B cell (primary cell): ENCODE data around the gene CCND1. TPM values are rescaled to one million over a fixed set of nuclear protein-coding genes. Genes with fewer than 3 reads are reported as not detected.

Experiments
- ATAC-seq: fragments of 200-7000 bp; cut with Tn5 transposase; one replicate; pipeline ENCODE4 v1.10.0; 2021; ENCODE audit warnings: low read depth, mild to moderate bottlenecking, moderate number of reproducible peaks, moderate library complexity
- CTCF ChIA-PET: fragments of 350-600 bp; sonication (Branson Sonifier 250); formaldehyde crosslinking; loops from one replicate; lab custom pipeline; 2021; ENCODE audit warnings: antibody characterized with exemption, inconsistent platforms; lab: Charles Lee
- POLR2A ChIA-PET: fragments of 350-600 bp; sonication (Branson Sonifier 250); formaldehyde crosslinking; loops from one replicate; lab custom pipeline; 2021; ENCODE audit warnings: antibody characterized with exemption; lab: Charles Lee
- DNase-seq: peaks from one replicate; pipeline ENCODE4 v3.0.0; 2013
- H2AFZ ChIP-seq: 2 replicates; pipeline ENCODE4 v1.6.1; 2012; ENCODE audit warnings: mild to moderate bottlenecking, low read depth, low read length; ENCODE audit not compliant: insufficient read depth, poor library complexity, severe bottlenecking
- H3K27ac ChIP-seq, 2 donors: 1 replicate in 1 of 2; 2 replicates in 1 of 2; pipeline ENCODE4 v1.5.1; 2012 to 2013; ENCODE audit warnings: low read length in 2 of 2, mild to moderate bottlenecking in 2 of 2, moderate library complexity in 1 of 2
- H3K27me3 ChIP-seq, 4 experiments: fragments of 200-600 bp in 1 of 4; sonication (generic) in 1 of 4; replicated peaks in 1 of 4; 1 replicate in 2 of 4; 2 replicates in 2 of 4; pipeline versions ENCODE4 v1.6.1 to v1.7.0; 2013 to 2016; ENCODE audit warnings: low read length in 3 of 4, mild to moderate bottlenecking in 2 of 4, mixed read lengths in 1 of 4, moderate library complexity in 1 of 4; ENCODE audit not compliant: insufficient read depth in 4 of 4, control insufficient read depth in 3 of 4; ENCODE audit errors: control extremely low read depth in 1 of 4
- H3K36me3 ChIP-seq, 2 experiments: replicated peaks in 1 of 2; 1 replicate in 1 of 2; 2 replicates in 1 of 2; pipeline versions ENCODE4 v1.6.1 to v1.7.1; 2013; ENCODE audit warnings: low read length in 1 of 2; ENCODE audit not compliant: insufficient read depth in 2 of 2, control insufficient read depth in 1 of 2; ENCODE audit errors: control extremely low read depth in 1 of 2, extremely low read depth in 1 of 2
- H3K4me1 ChIP-seq, 2 donors: fragments of 200-600 bp in 1 of 2; sonication (generic) in 1 of 2; 1 replicate in 1 of 2; 2 replicates in 1 of 2; pipeline versions ENCODE4 v1.5.1 to v1.6.1; 2013 to 2017; ENCODE audit warnings: low read length in 2 of 2; ENCODE audit not compliant: control insufficient read depth in 2 of 2, insufficient read depth in 2 of 2
- H3K4me2 ChIP-seq: replicated peaks from 2 replicates; pipeline ENCODE3; 2012; ENCODE audit warnings: mild to moderate bottlenecking, low read depth, low read length; ENCODE audit not compliant: poor library complexity, severe bottlenecking
- H3K4me3 ChIP-seq, 5 experiments: fragments of 200-600 bp in 1 of 5; sonication (generic) in 1 of 5; 1 replicate in 3 of 5; 2 replicates in 2 of 5; pipeline versions ENCODE4 v1.5.1 to v1.7.0; 2011 to 2016; ENCODE audit warnings: low read length in 4 of 5, mild to moderate bottlenecking in 4 of 5, low read depth in 2 of 5, control low read depth in 1 of 5, moderate library complexity in 1 of 5; ENCODE audit not compliant: insufficient read depth in 1 of 5; ENCODE audit errors: control extremely low read depth in 1 of 5, extremely low read depth in 1 of 5
- H3K79me2 ChIP-seq: fragments of 200-600 bp; sonication (generic); one replicate; pipeline ENCODE4 v1.6.0; 2016; ENCODE audit warnings: low read length; ENCODE audit not compliant: control insufficient read depth, insufficient read depth
- H3K9ac ChIP-seq: fragments of 200-600 bp; sonication (generic); 2 replicates; pipeline ENCODE4 v1.6.1; 2017; ENCODE audit warnings: mild to moderate bottlenecking, low read length, moderate library complexity
- H3K9me3 ChIP-seq, 3 donors: one replicate each; pipeline versions ENCODE4 v1.6.1 to v1.7.1; 2013; ENCODE audit warnings: low read length in 2 of 3; ENCODE audit not compliant: control insufficient read depth in 2 of 3, insufficient read depth in 1 of 3; ENCODE audit errors: control extremely low read depth in 1 of 3
- H4K20me1 ChIP-seq: 2 replicates; pipeline ENCODE4 v1.6.0; 2012; ENCODE audit warnings: mild to moderate bottlenecking, low read length; ENCODE audit not compliant: insufficient read depth, control insufficient read depth, poor library complexity, severe bottlenecking
- H3K27ac Mint-ChIP-seq: one replicate; pipeline ENCODE4 v1.8.0; 2021; ENCODE audit warnings: mixed read lengths
- H3K27me3 Mint-ChIP-seq: one replicate; pipeline ENCODE4 v1.8.0; 2021; ENCODE audit warnings: mixed read lengths
- H3K4me1 Mint-ChIP-seq: one replicate; pipeline ENCODE4 v1.8.0; 2021; ENCODE audit warnings: mixed read lengths
- H3K4me3 Mint-ChIP-seq: one replicate; pipeline ENCODE4 v1.8.0; 2021; ENCODE audit warnings: mixed read lengths
- H3K9me3 Mint-ChIP-seq: one replicate; pipeline ENCODE4 v1.8.0; 2022; ENCODE audit warnings: mixed read lengths; ENCODE audit not compliant: insufficient read depth
- CTCF ChIP-seq: fragments of 200-600 bp; IDR thresholded peaks from one replicate; pipeline ENCODE4 v1.8.0; 2022; ENCODE audit warnings: antibody characterized with exemption, mild to moderate bottlenecking
- EZH2 ChIP-seq: IDR thresholded peaks from 2 replicates; pipeline ENCODE4 v1.6.1; 2012; ENCODE audit warnings: borderline replicate concordance, low read depth, mild to moderate bottlenecking, moderate library complexity, low read length; ENCODE audit not compliant: insufficient read depth, poor library complexity, severe bottlenecking
- WGBS: methylation state at CpG from one replicate; pipeline ENCODE4 v1.1.5; 2013; ENCODE audit warnings: missing lambda C conversion rate; ENCODE audit not compliant: insufficient coverage; 5-methylcytosine and 5-hydroxymethylcytosine counted together
- intact Hi-C: fragments of 100-400 bp; cut with micrococcal nuclease; formaldehyde crosslinking; loops from one replicate; pipeline ENCODE4 v1.10.0; 2022
- polyA plus RNA-seq: library from polyadenylated mRNA; depleted of rRNA; stranded (reverse); fragments of >200 nt; gene quantifications from 2 replicates; pipeline ENCODE4 v1.2.3, GENCODE V29; 2012
- total RNA-seq, 2 donors: library from RNA; stranded (reverse); fragments of 120-200 nt in 1 of 2; gene quantifications; 1 replicate in 1 of 2; 2 replicates in 1 of 2; pipeline versions ENCODE4 v1.2.3 to v1.2.4, GENCODE V29; 2013 to 2022

CCND1 gene
- total and polyA plus RNA-seq, 2 donors (not counting 1 experiment from before 2014, with no cell fraction given): 4.9 to 8.8 TPM

DNA sequence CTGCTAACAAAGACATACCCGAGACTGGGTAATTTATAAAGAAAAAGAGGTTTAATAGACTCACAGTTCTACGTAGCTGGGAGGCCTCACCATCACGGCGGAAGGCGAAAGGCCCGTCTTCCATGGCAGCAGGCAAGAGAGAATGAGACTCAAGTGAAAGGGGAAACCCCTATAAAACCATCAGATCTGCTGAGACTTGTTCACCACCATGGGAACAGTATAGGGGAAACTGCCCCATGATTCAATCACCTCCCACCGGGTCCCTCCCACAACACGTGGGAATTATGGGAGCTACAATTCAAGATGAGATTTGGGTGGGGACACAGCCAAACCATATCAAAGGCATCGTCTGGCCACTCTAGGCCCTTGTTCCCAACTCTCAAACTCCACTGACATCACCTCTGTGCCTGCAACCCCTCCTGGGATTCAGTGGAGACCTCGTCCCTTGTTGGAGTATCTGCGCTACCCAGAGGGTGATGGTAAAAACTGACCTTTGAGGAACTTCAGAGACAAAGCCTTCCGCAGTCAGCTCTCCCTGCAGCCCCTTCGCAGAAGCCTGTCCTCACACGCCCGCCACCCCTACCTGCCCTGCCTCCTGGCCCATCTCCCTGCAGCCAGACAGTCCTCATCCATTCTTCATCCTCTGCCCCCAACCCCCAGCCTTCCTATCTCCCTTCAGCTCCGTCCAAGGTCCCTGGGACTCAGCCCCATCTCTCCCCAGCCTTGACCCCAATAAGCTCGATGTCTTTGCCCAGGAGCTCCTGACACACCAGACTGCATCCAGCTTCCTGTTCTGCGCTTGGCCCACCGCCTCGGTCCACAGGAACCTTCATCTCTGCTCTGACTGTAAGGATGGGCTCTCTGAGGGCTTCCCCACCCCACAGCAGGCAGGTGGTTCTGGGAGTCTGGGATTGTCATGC lies 15.8 kb downstream of the CCND1 start:
- H3K9me3 Mint-ChIP-seq: no peaks in the 10 kb centered on the region
- no peaks in the 10 kb centered on the region for H3K27me3 Mint-ChIP-seq
- Histone ChIP-seq H3K9me3 (no peaks in the 10 kb centered on the region), H4K20me1 (no peaks in the 10 kb centered on the region), H3K9ac (no peak overlapping the region), H3K4me2 (no peak overlapping the region), H3K4me1 (no peaks in the 10 kb centered on the region), H3K36me3 (no peaks in the 10 kb centered on the region), H3K27ac (no peak overlapping the region), H3K79me2 (no peaks in the 10 kb centered on the region), H3K4me3 (no peak overlapping the region), H3K27me3 (no peaks in the 10 kb centered on the region), H2AFZ (no peak overlapping the region)
- ChIA-PET POLR2A (no interaction called here), CTCF (interaction anchor here (1.3 kb wide), 1 partner anchor 14 kb away, joined by 3 read pairs; no protein-coding TSS in a partner anchor)
- DNase-seq (no peak), ATAC-seq (no peak)
- WGBS: 91% methylated on average over 12 of the region's 20 CpGs
- no peak overlapping the region for H3K27ac Mint-ChIP-seq
- H3K4me1 Mint-ChIP-seq: no peaks in the 10 kb centered on the region
- intact Hi-C loops: no loop called here
- no peak overlapping the region for H3K4me3 Mint-ChIP-seq
- TF ChIP-seq EZH2 (no peak), CTCF (no peak)

DNA sequence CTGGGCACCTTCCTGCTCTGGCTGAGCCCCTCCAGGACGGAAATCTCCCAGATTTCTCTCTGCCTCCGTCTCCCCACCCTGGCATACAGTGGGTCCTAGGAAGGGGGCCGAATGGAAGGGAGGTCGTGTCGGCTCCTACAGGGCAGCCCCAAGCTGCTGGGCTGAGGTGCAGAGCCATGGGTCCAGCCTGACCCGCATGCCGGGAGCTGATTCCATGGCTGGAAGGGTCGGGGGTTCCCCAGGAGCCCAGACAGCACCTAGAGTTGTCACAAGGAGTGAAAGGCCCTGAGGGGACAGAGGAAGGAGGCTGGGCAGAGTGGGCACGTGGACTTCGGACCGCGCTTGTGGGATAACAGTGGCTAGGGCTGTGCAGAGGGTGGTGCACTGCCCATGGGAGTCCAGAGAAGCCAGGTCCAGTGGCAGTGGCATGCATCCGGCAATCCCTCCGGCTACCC lies 16.5 kb downstream of the CCND1 start:
- ChIA-PET POLR2A (no interaction called here), CTCF (no interaction called here)
- Histone ChIP-seq H4K20me1 (no peaks in the 10 kb centered on the region), H2AFZ (no peak overlapping the region), H3K27ac (no peak overlapping the region), H3K36me3 (no peaks in the 10 kb centered on the region), H3K4me3 (no peak overlapping the region), H3K27me3 (no peaks in the 10 kb centered on the region), H3K9me3 (no peaks in the 10 kb centered on the region), H3K4me2 (no peak overlapping the region), H3K4me1 (no peaks in the 10 kb centered on the region), H3K79me2 (no peaks in the 10 kb centered on the region), H3K9ac (no peak overlapping the region)
- no peak overlapping the region for H3K4me3 Mint-ChIP-seq
- 91% methylated on average over 14 of the region's 14 CpGs for WGBS
- no peak overlapping the region for H3K27ac Mint-ChIP-seq
- H3K9me3 Mint-ChIP-seq: no peaks in the 10 kb centered on the region
- no peak for ATAC-seq
- no peak for DNase-seq
- no peaks in the 10 kb centered on the region for H3K27me3 Mint-ChIP-seq
- H3K4me1 Mint-ChIP-seq: no peaks in the 10 kb centered on the region
- TF ChIP-seq EZH2: no peak
- no peak for TF ChIP-seq CTCF
- intact Hi-C loops: no loop called here
